ENCODE measurements around the gene CNOT4. TPM values are rescaled to one million over a fixed set of nuclear protein-coding genes. Genes with fewer than 3 reads are reported as not detected.

Gene CNOT4
- total and polyA plus RNA-seq, 8 donors: 4.6 to 50.2 (median 10.9) TPM

- Histone ChIP-seq H3K4me1 (peaks cover 0 to 8% (median 0%) of the 10 kb centered on the region in 4 donors), H3K36me3 (peaks cover 0 to 28% (median 20%) of the 10 kb centered on the region in 4 donors), H3K27me3 (no peaks in the 10 kb centered on the region), H3K9me3 (no peaks in the 10 kb centered on the region), H3K4me3 (no peak overlapping the region), H3K27ac (no peak overlapping the region)
- 73 to 92% (median 83%) methylated on average over 2 of the region's 2 CpGs for WGBS, 5 donors
- intact Hi-C loops (cut with DNase I; ENCODE audit: low total_unique reads): no loop called here
- DNase-seq: no peak
- TF ChIP-seq POLR2A (IDR thresholded peaks at IDR 0.05): no peak
- no peak for TF ChIP-seq POLR2AphosphoS5 (IDR thresholded peaks at IDR 0.05)
- no peak for TF ChIP-seq CTCF (IDR thresholded peaks at IDR 0.05)
- no peak for TF ChIP-seq EP300 (IDR thresholded peaks at IDR 0.05)
Observed at GRCh38 chr7:135364206-135364605, 145.7 kb downstream of the CNOT4 start.

GRCh38 chr7:135362871-135363270, 147.0 kb downstream of the CNOT4 start:
- Histone ChIP-seq H3K36me3 (peaks cover 0 to 28% (median 20%) of the 10 kb centered on the region in 4 donors), H3K4me3 (no peak overlapping the region), H3K4me1 (peaks cover 0 to 8% (median 0%) of the 10 kb centered on the region in 4 donors), H3K27me3 (no peaks in the 10 kb centered on the region), H3K9me3 (no peaks in the 10 kb centered on the region), H3K27ac (no peak overlapping the region)
- intact Hi-C loops (cut with DNase I; ENCODE audit: low total_unique reads): no loop called here
- WGBS, 5 donors: 87 to 97% (median 90%) methylated on average over 7 of the region's 7 CpGs
- TF ChIP-seq CTCF (IDR thresholded peaks at IDR 0.05) (no peak), POLR2A (IDR thresholded peaks at IDR 0.05) (no peak), EP300 (IDR thresholded peaks at IDR 0.05) (no peak), POLR2AphosphoS5 (IDR thresholded peaks at IDR 0.05) (no peak)
- no peak for DNase-seq

- Histone ChIP-seq H3K4me1 (peaks cover 0 to 8% (median 0%) of the 10 kb centered on the region in 4 donors), H3K27me3 (no peaks in the 10 kb centered on the region), H3K9me3 (no peaks in the 10 kb centered on the region), H3K27ac (no peak overlapping the region), H3K4me3 (no peak overlapping the region), H3K36me3 (peaks cover 0 to 28% (median 20%) of the 10 kb centered on the region in 4 donors)
- no peak for DNase-seq
- TF ChIP-seq POLR2AphosphoS5 (IDR thresholded peaks at IDR 0.05) (no peak), CTCF (IDR thresholded peaks at IDR 0.05) (no peak)
- WGBS, 5 donors: 58 to 62% (median 59%) methylated on average over 5 of the region's 5 CpGs
- intact Hi-C loops (cut with DNase I; ENCODE audit: low total_unique reads): no loop called here
Observed at GRCh38 chr7:135361788-135362187, 148.1 kb downstream of the CNOT4 start.

GRCh38 chr7:135359615-135360014, 150.3 kb downstream of the CNOT4 start:
- intact Hi-C loops (cut with DNase I; ENCODE audit: low total_unique reads): no loop called here
- 51 to 68% (median 56%) methylated on average over 5 of the region's 5 CpGs for WGBS, 5 donors

GRCh38 chr7:135355377-135356048, 154.4 kb downstream of the CNOT4 start:
- Histone ChIP-seq H3K27ac (no peak overlapping the region), H3K36me3 (no peaks in the 10 kb centered on the region), H3K27me3 (no peaks in the 10 kb centered on the region), H3K4me3 (no peak overlapping the region), H3K4me1 (no peaks in the 10 kb centered on the region), H3K9me3 (no peaks in the 10 kb centered on the region)
- TF ChIP-seq EP300 (IDR thresholded peaks at IDR 0.05): no peak
- TF ChIP-seq POLR2AphosphoS5 (IDR thresholded peaks at IDR 0.05): no peak
- TF ChIP-seq POLR2A (IDR thresholded peaks at IDR 0.05): no peak
- TF ChIP-seq CTCF (IDR thresholded peaks at IDR 0.05): no peak
- intact Hi-C loops (cut with DNase I; ENCODE audit: low total_unique reads): no loop called here
- 36 to 54% (median 45%) methylated on average over 4 of the region's 4 CpGs for WGBS, 5 donors
- DNase-seq: no peak

More at GRCh38 chr7:135359615-135360014, 150.3 kb downstream of the CNOT4 start:
- Histone ChIP-seq H3K9me3 (no peaks in the 10 kb centered on the region), H3K27me3 (no peaks in the 10 kb centered on the region), H3K36me3 (peaks cover 0 to 28% (median 20%) of the 10 kb centered on the region in 4 donors), H3K4me1 (no peaks in the 10 kb centered on the region), H3K4me3 (no peak overlapping the region), H3K27ac (no peak overlapping the region)
- no peak for TF ChIP-seq EP300 (IDR thresholded peaks at IDR 0.05)
- DNase-seq: no peak

Measured in stomach (tissue), 9 donors.